Measurements from ENCODE around the gene MAGEA3. TPM values are rescaled to one million over a fixed set of nuclear protein-coding genes. Genes with fewer than 3 reads are reported as not detected.
"Not testable (repeated sequence)": the region's sequence is repeated elsewhere in the genome, so short reads cannot be mapped to it uniquely, and the experiment has no call there.

MAGEA3 gene
- not detected in 2 replicates for total RNA-seq (2021; fragmentation: NEBNext Ultra II Directional; extraction: Animal tissue kit (Norgen Biotek cat#: 25700))
- polyA plus RNA-seq (2011; rRNA removed), result 0.06 TPM in 1 of 2 replicates, not detected in the other
- 0.05 TPM for polyA plus RNA-seq (2011; cell fraction: cytosol; rRNA removed)
- not detected for polyA plus RNA-seq (2011; cell fraction: nucleus; rRNA removed)
- not detected in 4 replicates for polyA plus RNA-seq (2012, experiment 1 of 2)
- 0.12 TPM for polyA plus RNA-seq (2012, experiment 2 of 2)
- polyA plus RNA-seq (2013, experiment 1 of 2), result not detected
- not detected for polyA plus RNA-seq (2013, experiment 2 of 2)
- polyA minus RNA-seq (2011; rRNA and poly(A)+ RNA removed), result not detected in 2 replicates
- polyA minus RNA-seq (2011; cell fraction: cytosol; rRNA and poly(A)+ RNA removed), result 1.4 TPM
- not detected for polyA minus RNA-seq (2011; cell fraction: nucleus; rRNA and poly(A)+ RNA removed)
- long read RNA-seq, experiment 1, result 0 reads
- long read RNA-seq, experiment 2, result 0 reads

- H3K4me1 ChIP-seq (replicated peaks in 1 of 4; ENCODE audit: control insufficient read depth in 3 of 4, insufficient read depth in 4 of 4, low read length in 3 of 4); H4K91ac ChIP-seq (replicated peaks; ENCODE audit: insufficient read length, low read length); H2BK12ac ChIP-seq (ENCODE audit: low read depth, low read length); H2BK20ac ChIP-seq (ENCODE audit: low read length); H3K36me3 ChIP-seq (ENCODE audit: control insufficient read depth in 2 of 4, insufficient read depth in 4 of 4, low read length in 3 of 4); DNase-seq (ENCODE audit: low read depth in 1 of 2, low spot score in 2 of 2); H2AK5ac ChIP-seq (ENCODE audit: low read depth, low read length); CTCF ChIA-PET (ENCODE audit: partially characterized antibody); H3K79me1 ChIP-seq (ENCODE audit: low read depth, low read length); H3K9me3 ChIP-seq (ENCODE audit: insufficient read depth in 2 of 2, low read depth in 1 of 2, low read length in 1 of 2); H3K23ac ChIP-seq (ENCODE audit: insufficient read length); H3K23me2 ChIP-seq (ENCODE audit: low read depth, low read length); H3K4me3 ChIP-seq (ENCODE audit: extremely low read depth in 1 of 4, insufficient read depth in 2 of 4, low read depth in 3 of 4, low read length in 4 of 4); FAIRE-seq; H4K5ac ChIP-seq (ENCODE audit: insufficient read length, low read depth, low read length); H3K4ac ChIP-seq (replicated peaks; ENCODE audit: insufficient read length, low read depth, low read length); POLR2A ChIA-PET (ENCODE audit: partially characterized antibody); H3K79me2 ChIP-seq (ENCODE audit: control insufficient read depth in 1 of 2, insufficient read depth in 2 of 2, low read length in 2 of 2); H3K27ac ChIP-seq (ENCODE audit: low read depth, low read length); H3K4me2 ChIP-seq (ENCODE audit: insufficient read depth in 1 of 2, low read depth in 2 of 2, low read length in 2 of 2); H3K9ac ChIP-seq (replicated peaks in 1 of 4; ENCODE audit: extremely low read depth in 1 of 4, low read depth in 3 of 4, low read length in 3 of 4); H3K27me3 ChIP-seq (replicated peaks in 1 of 4; ENCODE audit: control insufficient read depth in 3 of 4, extremely low read depth in 1 of 4, insufficient read depth in 3 of 4, low read length in 3 of 4); H2BK120ac ChIP-seq (replicated peaks; ENCODE audit: low read depth, low read length); H3K18ac ChIP-seq (ENCODE audit: extremely low read depth, low read length); H3K56ac ChIP-seq (replicated peaks; ENCODE audit: insufficient read length, low read depth, low read length); H3K14ac ChIP-seq (ENCODE audit: insufficient read length); H2BK5ac ChIP-seq (ENCODE audit: low read depth, low read length); H2AFZ ChIP-seq (ENCODE audit: low read length); H2BK15ac ChIP-seq (ENCODE audit: low read length); H4K8ac ChIP-seq (ENCODE audit: extremely low read depth, insufficient read depth, low read length); H4K20me1 ChIP-seq (replicated peaks in 1 of 2; ENCODE audit: control insufficient read depth in 1 of 2, insufficient read depth in 2 of 2, low read length in 2 of 2): not testable (repeated sequence)
- no CpG with 5 or more reads among the region's 34 CpGs for WGBS, 2 experiments (ENCODE audit: extremely low coverage in 1 of 2, insufficient coverage in 1 of 2, insufficient read length in 1 of 2, insufficient replicate concordance in 2 of 2, low coverage in 1 of 2, low lambda C conversion rate in 2 of 2, missing lambda C conversion rate in 1 of 2)
These were observed at the start of gene MAGEA3 for GRCh38 chrX:152697952-152698931. Gene MAGEA3, plus strand, starts transcription at chrX:152698794. Its CDS starts 2,039 bp downstream, at chrX:152700833.

Data from H1 (cell line).